PC-3 (cell line): Measurements from ENCODE around the gene PRICKLE1. TPM values are rescaled to one million over a fixed set of nuclear protein-coding genes. Genes with fewer than 3 reads are reported as not detected.

Source experiments
- ATAC-seq: fragments of 200-7000 bp; cut with Tn5 transposase; 2 replicates; pipeline ENCODE4 v1.9.1; 2020; ENCODE audit warnings: mild to moderate bottlenecking, moderate library complexity
- BruUV-seq: library from RNA; stranded (reverse); fragments of 400-500 nt; replicated peaks from 2 replicates; lab custom pipeline; 2021; lab: Mats Ljungman, UMichigan
- CTCF ChIA-PET: fragments of 300-600 bp; sonication (Branson Sonifier 250); formaldehyde crosslinking; loops from one replicate; lab custom pipeline; 2022; ENCODE audit warnings: antibody characterized with exemption; lab: Charles Lee
- POLR2A ChIA-PET: fragments of 300-600 bp; sonication (Branson Sonifier 250); formaldehyde crosslinking; loops from one replicate; lab custom pipeline; 2022; ENCODE audit warnings: antibody characterized with exemption; ENCODE audit not compliant: unreplicated experiment; lab: Charles Lee
- DNase-seq: peaks from one replicate; pipeline ENCODE4 v3.0.0-alpha.2; 2015
- H2AFZ ChIP-seq: fragments of 300-600 bp; sonication (generic); 2 replicates; pipeline ENCODE4 v1.6.0; 2016; ENCODE audit warnings: antibody characterized with exemption, low read length
- H3F3A ChIP-seq: fragments of 300-600 bp; sonication (generic); one replicate; pipeline ENCODE4 v1.6.0; 2017; ENCODE audit warnings: antibody characterized with exemption, low read length, control low read depth, mild to moderate bottlenecking; ENCODE audit not compliant: unreplicated experiment
- H3K27ac ChIP-seq: fragments of 300-600 bp; sonication (generic); 2 replicates; pipeline ENCODE4 v1.5.1; 2016; ENCODE audit warnings: mild to moderate bottlenecking, low read length
- H3K27me3 ChIP-seq: fragments of 300-600 bp; sonication (generic); 2 replicates; pipeline ENCODE4 v1.6.1; 2016; ENCODE audit warnings: low read length, mixed read lengths
- H3K36me3 ChIP-seq: fragments of 300-600 bp; sonication (generic); 2 replicates; pipeline ENCODE4 v1.6.1; 2016; ENCODE audit warnings: low read depth, mixed run types, low read length, mixed read lengths
- H3K4me1 ChIP-seq: fragments of 300-600 bp; sonication (generic); 2 replicates; pipeline ENCODE4 v1.5.1; 2016; ENCODE audit warnings: low read length; ENCODE audit not compliant: insufficient read depth
- H3K4me2 ChIP-seq: fragments of 300-600 bp; sonication (generic); 2 replicates; pipeline ENCODE4 v1.6.0; 2016; ENCODE audit warnings: low read length
- H3K4me3 ChIP-seq: fragments of 300-600 bp; sonication (generic); 2 replicates; pipeline ENCODE4 v1.5.1; 2016; ENCODE audit warnings: mild to moderate bottlenecking, low read length, mixed read lengths
- H3K79me2 ChIP-seq: fragments of 300-600 bp; sonication (generic); 2 replicates; pipeline ENCODE4 v1.6.1; 2017; ENCODE audit warnings: low read length, mixed read lengths
- H3K9ac ChIP-seq: fragments of 300-600 bp; sonication (generic); 2 replicates; pipeline ENCODE4 v1.6.0; 2016; ENCODE audit warnings: mild to moderate bottlenecking, low read length
- H3K9me2 ChIP-seq: fragments of 300-600 bp; sonication (generic); replicated peaks from 2 replicates; pipeline ENCODE4 v1.6.1; 2016; ENCODE audit warnings: mixed run types, low read length, mixed read lengths
- H3K9me3 ChIP-seq: fragments of 300-600 bp; sonication (generic); 2 replicates; pipeline ENCODE4 v1.6.1; 2016; ENCODE audit warnings: low read length, mixed read lengths
- H4K20me1 ChIP-seq: fragments of 300-600 bp; sonication (generic); 2 replicates; pipeline ENCODE4 v1.6.1; 2016; ENCODE audit warnings: low read length, mixed read lengths
- CTCF ChIP-seq: fragments of 300-600 bp; sonication (generic); conservative IDR thresholded peaks from 2 replicates; pipeline ENCODE4 v1.5.1; 2017; ENCODE audit warnings: antibody characterized with exemption, low read depth, mild to moderate bottlenecking, low read length
- EZH2 ChIP-seq: fragments of 300-600 bp; sonication (generic); IDR thresholded peaks from one replicate; pipeline ENCODE4 v1.6.1; 2017; ENCODE audit warnings: antibody characterized with exemption, mild to moderate bottlenecking, low read length; ENCODE audit not compliant: unreplicated experiment
- EZH2phosphoT487 ChIP-seq: fragments of 300-600 bp; sonication (generic); IDR thresholded peaks from 2 replicates; pipeline ENCODE4 v1.6.1; 2018; ENCODE audit warnings: mild to moderate bottlenecking, antibody characterized with exemption, low read length, borderline replicate concordance
- intact Hi-C: fragments of 100-400 bp; cut with micrococcal nuclease; formaldehyde crosslinking; loops from 2 replicates; pipeline ENCODE4 v1.9.0; 2023
- total RNA-seq: library from RNA; depleted of rRNA; stranded (reverse); fragments of >200 nt; gene quantifications from 2 replicates; pipeline ENCODE4 v1.2.3, GENCODE V29; 2014

The PRICKLE1 gene
- total RNA-seq, 1 experiment from 2014 or later = 17.2 TPM

- Histone ChIP-seq H3K4me1 (no peaks in the 10 kb centered on the region), H3F3A (no peaks in the 10 kb centered on the region), H3K27me3 (no peaks in the 10 kb centered on the region), H3K36me3 (peaks cover 15% of the 10 kb centered on the region), H4K20me1 (no peaks in the 10 kb centered on the region), H3K4me2 (no peak overlapping the region), H3K4me3 (no peak overlapping the region), H3K9me2 (no peaks in the 10 kb centered on the region), H3K9me3 (no peaks in the 10 kb centered on the region), H2AFZ (no peak overlapping the region), H3K9ac (no peak overlapping the region), H3K27ac (no peak overlapping the region), H3K79me2 (no peaks in the 10 kb centered on the region)
- TF ChIP-seq EZH2phosphoT487 (no peak), EZH2 (no peak), CTCF (no peak)
- BruUV-seq = no TSS peak
- ChIA-PET POLR2A (no interaction called here), CTCF (no interaction called here)
- ATAC-seq = no peak; the same call in 1 of the 2 replicates
- DNase-seq = no peak
- intact Hi-C loops = no loop called here
Measured at GRCh38 chr12:42446761-42447160, 142.8 kb downstream of the PRICKLE1 start.

- Histone ChIP-seq H3K4me1 (no peaks in the 10 kb centered on the region), H3K27ac (no peak overlapping the region), H3K4me3 (no peak overlapping the region), H3K9me2 (no peaks in the 10 kb centered on the region), H3K9ac (no peak overlapping the region), H3F3A (no peaks in the 10 kb centered on the region), H3K9me3 (no peaks in the 10 kb centered on the region), H3K27me3 (no peaks in the 10 kb centered on the region), H2AFZ (no peak overlapping the region), H3K36me3 (peaks cover 15% of the 10 kb centered on the region), H4K20me1 (no peaks in the 10 kb centered on the region), H3K4me2 (no peak overlapping the region), H3K79me2 (no peaks in the 10 kb centered on the region)
- BruUV-seq = no TSS peak
- DNase-seq (no peak), ATAC-seq (no peak)
- POLR2A ChIA-PET = no interaction called here
- intact Hi-C loops = no loop called here
- TF ChIP-seq EZH2 (no peak), EZH2phosphoT487 (no peak), CTCF (no peak)
- CTCF ChIA-PET = no interaction called here
Measured at GRCh38 chr12:42445891-42446290, 143.7 kb downstream of the PRICKLE1 start.

GRCh38 chr12:42444192-42444943, 145.2 kb downstream of the PRICKLE1 start:
- Histone ChIP-seq H4K20me1 (no peaks in the 10 kb centered on the region), H3K9me2 (no peaks in the 10 kb centered on the region), H3K9me3 (no peaks in the 10 kb centered on the region), H3K27me3 (no peaks in the 10 kb centered on the region), H3K4me2 (no peak overlapping the region), H3F3A (no peaks in the 10 kb centered on the region), H3K27ac (no peak overlapping the region), H3K9ac (no peak overlapping the region), H3K79me2 (no peaks in the 10 kb centered on the region), H2AFZ (no peak overlapping the region), H3K36me3 (peaks cover 15% of the 10 kb centered on the region), H3K4me3 (no peak overlapping the region), H3K4me1 (no peaks in the 10 kb centered on the region)
- ChIA-PET CTCF (no interaction called here), POLR2A (no interaction called here)
- TF ChIP-seq EZH2 (no peak), EZH2phosphoT487 (no peak), CTCF (no peak)
- no peak for DNase-seq
- ATAC-seq = no peak
- BruUV-seq = no TSS peak
- intact Hi-C loops = no loop called here
